SJSA1 (cell line): ENCODE data around the gene FAM222B. TPM values are rescaled to one million over a fixed set of nuclear protein-coding genes. Genes with fewer than 3 reads are reported as not detected.

Experiments
- DNase-seq, 2 experiments: peaks; one replicate each; pipeline ENCODE4 v3.0.0-alpha.2; 2015 to 2020; ENCODE audit warnings: low spot score in 2 of 2, low read depth in 1 of 2
- H3K27ac ChIP-seq: fragments of 250-450 bp; sonication (Bioruptor Pico); 2 replicates; pipeline ENCODE4 v1.5.1; 2020; ENCODE audit warnings: mild to moderate bottlenecking, moderate library complexity
- H3K27me3 ChIP-seq: fragments of 250-450 bp; sonication (Bioruptor Pico); replicated peaks from 2 replicates; pipeline ENCODE4 v1.5.1; 2020; ENCODE audit warnings: mild to moderate bottlenecking, moderate library complexity
- H3K36me3 ChIP-seq: fragments of 250-450 bp; sonication (Bioruptor Pico); 2 replicates; pipeline ENCODE4 v1.5.1; 2020; ENCODE audit warnings: mild to moderate bottlenecking
- H3K4me1 ChIP-seq: fragments of 250-450 bp; sonication (Bioruptor Pico); replicated peaks from 2 replicates; pipeline ENCODE4 v1.6.1; 2021; ENCODE audit warnings: mild to moderate bottlenecking
- H3K4me3 ChIP-seq: fragments of 250-450 bp; sonication (Bioruptor Pico); 2 replicates; pipeline ENCODE4 v1.5.1; 2020; ENCODE audit warnings: mild to moderate bottlenecking
- H3K9me3 ChIP-seq: fragments of 250-450 bp; sonication (Bioruptor Pico); replicated peaks from 2 replicates; pipeline ENCODE4 v1.5.1; 2020; ENCODE audit warnings: mild to moderate bottlenecking
- total RNA-seq: library from RNA; depleted of rRNA; stranded (reverse); fragments of >200 nt; shearing (Covaris generic); gene quantifications from 2 replicates; pipeline ENCODE4 v1.2.3, GENCODE V29; 2014; rRNA removed

Gene FAM222B, protein sequence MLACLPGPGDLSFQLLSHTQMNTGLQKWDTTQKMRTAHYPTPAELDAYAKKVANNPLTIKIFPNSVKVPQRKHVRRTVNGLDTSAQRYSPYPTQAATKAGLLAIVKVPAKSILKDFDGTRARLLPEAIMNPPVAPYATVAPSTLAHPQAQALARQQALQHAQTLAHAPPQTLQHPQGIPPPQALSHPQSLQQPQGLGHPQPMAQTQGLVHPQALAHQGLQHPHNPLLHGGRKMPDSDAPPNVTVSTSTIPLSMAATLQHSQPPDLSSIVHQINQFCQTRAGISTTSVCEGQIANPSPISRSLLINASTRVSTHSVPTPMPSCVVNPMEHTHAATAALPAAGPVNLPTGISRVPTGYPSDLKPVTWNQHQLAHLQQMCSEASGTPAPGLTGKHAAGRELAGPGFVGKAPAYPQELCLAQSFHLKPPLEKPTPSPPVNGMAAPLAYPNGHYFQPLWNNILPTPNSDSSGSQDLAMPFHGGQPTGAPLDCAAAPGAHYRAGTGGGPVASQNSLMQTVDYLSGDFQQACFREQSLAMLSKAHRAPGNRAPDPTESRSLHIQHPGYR
- 5.0 and 5.2 TPM in 2 replicates for total RNA-seq

DNA sequence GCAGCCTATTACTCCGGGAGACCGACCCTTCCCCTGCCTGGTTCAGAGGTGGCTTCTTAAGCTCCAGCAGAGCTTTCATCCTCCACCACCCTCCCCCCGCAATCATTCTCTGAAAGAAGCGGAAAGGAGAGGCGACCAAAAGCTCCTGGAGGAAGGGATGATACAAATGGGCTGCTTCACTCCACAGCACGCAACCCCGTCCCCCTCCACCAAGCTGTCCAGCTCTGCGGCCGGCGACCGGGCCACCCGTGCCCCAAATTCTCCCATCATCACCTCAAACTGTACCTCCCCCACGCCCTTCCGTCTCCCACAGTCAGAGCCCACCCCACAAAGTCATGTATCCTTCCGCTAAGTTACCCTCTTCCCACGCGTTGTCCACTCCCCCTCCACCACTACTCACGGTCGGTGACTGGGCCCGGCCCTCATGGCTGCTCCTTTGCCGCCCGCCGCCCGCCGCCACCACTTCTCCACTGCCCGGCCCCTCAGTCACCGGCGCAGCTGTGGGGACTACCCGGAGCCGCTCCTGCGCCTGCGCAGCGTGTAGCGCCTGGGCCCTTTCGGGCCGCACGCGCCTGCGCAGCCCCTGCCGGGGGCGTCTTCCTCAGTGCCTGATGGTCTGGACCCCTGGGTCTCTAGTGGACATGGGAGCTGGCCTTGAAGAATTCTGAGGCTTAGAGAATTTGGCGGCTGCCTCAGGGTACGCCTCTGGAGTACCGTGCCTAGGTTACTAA is at the start of gene FAM222B:
FAM222B (minus strand) TSS at position 509 of the 731 bp plus-strand sequence. CDS start 76,123 bp downstream, outside the sequence.
- Histone ChIP-seq H3K4me1 (peaks cover 26% of the 10 kb centered on the region), H3K9me3 (no peaks in the 10 kb centered on the region; the same call in 1 of the 2 replicates), H3K4me3 (peak within 1 kb of the TSS; percentile 63), H3K27me3 (no peaks in the 10 kb centered on the region), H3K36me3 (peaks cover 3% of the 10 kb centered on the region; the same call in 1 of the 2 replicates), H3K27ac (peak within 1 kb of the TSS; percentile 9; the same call in 1 of the 2 replicates)
- DNase-seq, result peak; percentile 69 to 89

DNA sequence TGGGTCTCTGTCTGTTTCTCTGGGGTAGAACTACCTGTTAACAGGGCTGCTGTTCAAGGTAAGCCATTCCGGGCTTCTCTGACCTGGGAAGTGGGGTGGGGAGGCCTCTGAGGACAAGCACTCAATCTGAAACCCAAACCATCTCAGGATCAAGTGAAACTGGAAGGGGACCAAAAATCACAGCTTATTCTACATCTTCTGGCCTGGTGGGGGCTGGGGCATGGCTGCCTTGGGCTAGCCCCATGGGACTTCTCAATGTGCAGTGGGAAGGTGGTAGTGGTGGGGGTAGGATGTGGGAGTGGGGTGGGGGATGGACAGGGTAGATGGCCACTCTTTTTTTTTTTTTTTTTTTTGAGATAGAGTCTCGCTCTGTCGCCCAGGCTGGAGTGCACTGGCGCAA is 49.4 kb upstream of the FAM222B start:
- Histone ChIP-seq H3K4me1 (peaks cover 8% of the 10 kb centered on the region), H3K36me3 (no peaks in the 10 kb centered on the region), H3K9me3 (no peaks in the 10 kb centered on the region), H3K27ac (no peak overlapping the region), H3K4me3 (no peak overlapping the region), H3K27me3 (no peaks in the 10 kb centered on the region)
- DNase-seq, result no peak

DNA sequence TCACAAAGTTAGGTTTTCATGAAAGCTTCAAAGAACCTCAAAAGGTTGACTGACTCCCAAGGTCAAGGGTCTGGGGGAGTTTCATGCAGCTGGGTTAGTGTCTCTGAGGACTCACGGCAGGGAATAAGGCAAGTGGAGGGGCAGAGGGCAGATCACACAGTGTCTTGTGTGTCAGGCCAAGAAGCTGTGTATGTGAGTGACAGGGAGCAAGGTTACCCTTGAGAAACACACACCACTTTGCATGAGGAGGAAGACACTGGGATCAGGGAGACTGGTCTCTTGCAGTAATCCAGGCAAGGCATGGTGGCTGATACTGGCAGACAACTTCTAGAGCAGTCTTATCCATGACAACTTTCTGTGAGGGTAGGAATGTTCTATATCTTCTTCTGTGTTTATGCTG is 48.6 kb upstream of the FAM222B start:
- H3K36me3 ChIP-seq, result no peaks in the 10 kb centered on the region
- DNase-seq, result no peak
- no peaks in the 10 kb centered on the region for H3K27me3 ChIP-seq
- no peaks in the 10 kb centered on the region for H3K9me3 ChIP-seq
- H3K4me3 ChIP-seq, result no peak overlapping the region
- no peak overlapping the region for H3K27ac ChIP-seq
- H3K4me1 ChIP-seq, result no peaks in the 10 kb centered on the region; the same call in 1 of the 2 replicates

DNA sequence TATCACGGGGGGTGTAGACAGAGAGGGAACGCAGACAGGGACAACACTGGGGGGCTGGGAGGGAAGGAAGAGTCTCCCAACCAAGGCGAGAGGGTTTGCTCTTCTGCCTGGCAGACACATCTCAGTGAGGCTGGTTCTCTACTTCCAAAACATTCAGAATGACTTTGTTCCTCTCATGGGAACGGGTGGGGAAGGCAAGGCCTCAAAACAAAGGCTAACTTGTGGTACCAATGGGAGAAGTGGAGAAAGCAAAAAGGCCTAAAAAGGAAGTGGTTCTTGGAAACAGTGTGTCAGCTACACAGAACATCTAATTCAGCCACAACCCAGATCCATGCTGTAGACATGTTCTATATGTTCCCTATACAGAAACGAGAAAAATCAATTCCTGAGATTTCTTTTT is 47.4 kb upstream of the FAM222B start:
- DNase-seq, result no peak

DNA sequence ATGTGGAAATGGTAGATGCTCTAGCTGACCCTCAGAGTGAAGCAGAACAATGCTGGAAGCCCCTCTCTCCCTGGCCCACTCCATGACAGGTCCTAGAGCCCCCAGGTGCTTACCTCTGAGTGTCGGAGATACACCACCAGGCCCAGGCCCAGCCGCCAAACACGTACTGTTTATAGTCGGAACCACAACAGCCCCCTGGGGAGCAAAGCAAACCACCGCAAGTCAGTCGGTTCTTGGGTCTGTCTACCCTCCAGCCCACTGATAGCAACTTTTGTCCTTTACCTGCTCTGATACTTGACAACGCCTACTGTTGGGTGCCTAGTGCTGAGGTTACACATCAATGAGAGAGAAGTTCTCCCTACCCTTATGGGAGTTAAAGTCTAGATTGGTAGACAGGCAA is 46.2 kb upstream of the FAM222B start:
- DNase-seq, result no peak
- H3K9me3 ChIP-seq, result no peaks in the 10 kb centered on the region
- no peaks in the 10 kb centered on the region for H3K4me1 ChIP-seq
- no peak overlapping the region for H3K4me3 ChIP-seq
- no peaks in the 10 kb centered on the region for H3K36me3 ChIP-seq
- H3K27me3 ChIP-seq, result no peaks in the 10 kb centered on the region
- H3K27ac ChIP-seq, result no peak overlapping the region

More for the DNA sequence above, 47.4 kb upstream of the FAM222B start:
- Histone ChIP-seq H3K27me3 (no peaks in the 10 kb centered on the region), H3K9me3 (no peaks in the 10 kb centered on the region), H3K36me3 (no peaks in the 10 kb centered on the region), H3K4me1 (no peaks in the 10 kb centered on the region), H3K27ac (no peak overlapping the region), H3K4me3 (no peak overlapping the region)

DNA sequence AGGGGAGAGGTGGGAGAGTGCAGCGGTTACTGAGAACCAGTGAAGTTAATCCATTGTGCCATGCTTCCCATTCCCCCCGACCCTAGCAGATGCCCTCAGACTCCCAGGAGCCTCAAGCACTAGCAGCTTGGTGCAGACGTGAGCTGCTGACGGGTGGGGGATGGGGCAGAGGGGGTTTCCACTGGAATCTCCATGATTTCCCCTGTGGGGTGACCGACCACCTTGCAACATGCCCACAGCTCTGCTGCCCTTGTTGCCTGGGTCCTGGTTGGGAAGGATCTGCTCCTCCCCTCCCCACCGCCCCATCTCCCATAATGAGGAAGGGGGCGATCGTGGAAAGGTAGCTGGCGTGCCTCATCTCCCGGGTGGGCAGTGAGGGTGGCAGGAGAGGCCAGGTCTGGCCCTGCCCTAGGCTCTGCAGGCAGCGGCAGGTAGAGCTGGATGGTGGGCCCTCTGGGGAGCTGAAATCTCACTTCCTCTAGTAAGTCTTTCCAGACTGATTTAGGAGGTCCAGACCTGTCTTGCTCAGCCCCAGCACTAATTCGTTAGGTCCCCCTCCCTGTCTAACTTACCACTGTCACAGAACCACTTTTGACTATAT is 45.4 kb upstream of the FAM222B start:
- Histone ChIP-seq H3K27ac (no peak overlapping the region), H3K4me1 (no peaks in the 10 kb centered on the region), H3K4me3 (no peak overlapping the region), H3K9me3 (no peaks in the 10 kb centered on the region), H3K36me3 (no peaks in the 10 kb centered on the region), H3K27me3 (no peaks in the 10 kb centered on the region)
- DNase-seq, result no peak

DNA sequence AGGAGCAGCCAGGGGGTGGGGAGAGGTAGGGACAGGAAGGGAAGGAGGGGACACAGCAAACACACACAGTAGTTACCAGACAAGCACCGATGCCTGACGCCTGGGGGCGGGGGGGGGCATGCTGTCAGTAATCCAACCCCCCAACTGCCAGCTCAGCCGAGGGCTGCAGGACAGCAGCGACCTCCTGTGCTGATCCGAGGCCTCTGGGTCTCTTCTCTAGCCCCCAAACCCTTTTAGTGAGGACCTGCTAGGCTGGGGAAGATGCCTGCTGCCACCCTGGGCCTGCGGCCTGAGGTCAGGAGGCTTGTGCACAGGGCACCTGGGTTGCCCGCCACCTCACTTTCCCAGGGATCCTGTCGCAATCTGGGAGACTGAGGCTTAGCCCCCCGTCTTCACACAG is 43.4 kb upstream of the FAM222B start:
- DNase-seq, result no peak
- H3K36me3 ChIP-seq, result peaks cover 3% of the 10 kb centered on the region
- H3K4me3 ChIP-seq, result no peak overlapping the region
- H3K9me3 ChIP-seq, result no peaks in the 10 kb centered on the region
- H3K27ac ChIP-seq, result no peak overlapping the region
- H3K4me1 ChIP-seq, result no peaks in the 10 kb centered on the region
- no peaks in the 10 kb centered on the region for H3K27me3 ChIP-seq

DNA sequence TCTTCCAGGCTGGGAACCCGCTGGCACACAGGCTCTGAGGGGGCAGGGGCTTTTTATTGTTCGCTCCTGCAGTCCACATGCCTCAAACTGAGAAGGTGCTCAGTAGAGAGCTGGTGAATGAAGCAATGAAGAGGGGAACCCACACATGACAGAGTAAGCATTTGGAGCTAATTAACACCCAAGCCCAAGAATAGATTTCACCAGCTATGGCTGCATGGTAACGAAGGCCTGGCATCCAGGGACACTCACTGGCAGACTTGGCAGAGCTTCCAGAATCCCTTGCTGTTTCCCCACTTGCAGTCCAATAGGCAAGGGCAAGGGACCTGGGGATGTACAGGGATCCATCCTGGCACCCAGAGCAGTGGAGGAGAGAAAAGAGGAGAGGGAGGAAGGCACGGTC is 42.8 kb upstream of the FAM222B start:
- no peak overlapping the region for H3K27ac ChIP-seq
- H3K27me3 ChIP-seq, result no peaks in the 10 kb centered on the region
- H3K4me3 ChIP-seq, result no peak overlapping the region
- no peaks in the 10 kb centered on the region for H3K9me3 ChIP-seq
- H3K4me1 ChIP-seq, result no peaks in the 10 kb centered on the region
- no peak for DNase-seq
- H3K36me3 ChIP-seq, result peaks cover 7% of the 10 kb centered on the region

DNA sequence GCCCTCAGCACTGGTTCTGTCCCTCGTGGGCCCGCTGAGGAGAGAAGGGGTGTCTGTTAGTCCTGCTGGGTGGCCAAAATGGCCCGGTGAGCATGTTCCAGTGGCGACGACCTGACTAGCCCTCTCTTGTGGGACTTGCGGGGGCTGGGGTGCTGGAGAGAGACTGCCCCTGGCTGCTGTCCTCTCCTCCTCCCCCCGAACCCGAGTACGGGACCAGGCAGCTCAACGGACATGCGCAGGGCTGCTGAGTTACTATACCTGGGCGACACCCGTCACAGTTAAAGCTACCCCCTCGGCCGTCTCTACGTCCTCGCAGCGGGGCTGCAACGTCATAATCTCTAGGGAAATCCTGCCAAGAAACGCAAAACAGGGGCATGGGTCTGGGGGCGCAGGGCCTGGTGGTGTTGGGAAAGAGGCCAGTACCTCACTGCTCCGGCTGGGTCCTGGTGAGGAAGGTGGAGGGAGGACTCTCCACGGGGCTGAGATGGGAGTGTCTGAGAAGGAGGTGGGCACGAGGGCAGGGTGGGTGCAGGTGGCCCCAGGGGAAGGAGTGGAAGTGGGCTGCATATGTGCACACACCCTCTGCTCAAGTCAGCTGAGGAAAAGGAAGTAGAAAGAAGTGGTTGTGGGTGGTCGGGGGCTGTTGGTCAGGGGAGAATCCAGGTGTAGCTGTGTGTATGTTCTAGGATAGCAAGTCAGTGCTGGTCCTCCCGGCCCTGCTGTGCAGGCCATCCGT is 41.5 kb upstream of the FAM222B start:
- peaks cover 13% of the 10 kb centered on the region for H3K36me3 ChIP-seq

DNA sequence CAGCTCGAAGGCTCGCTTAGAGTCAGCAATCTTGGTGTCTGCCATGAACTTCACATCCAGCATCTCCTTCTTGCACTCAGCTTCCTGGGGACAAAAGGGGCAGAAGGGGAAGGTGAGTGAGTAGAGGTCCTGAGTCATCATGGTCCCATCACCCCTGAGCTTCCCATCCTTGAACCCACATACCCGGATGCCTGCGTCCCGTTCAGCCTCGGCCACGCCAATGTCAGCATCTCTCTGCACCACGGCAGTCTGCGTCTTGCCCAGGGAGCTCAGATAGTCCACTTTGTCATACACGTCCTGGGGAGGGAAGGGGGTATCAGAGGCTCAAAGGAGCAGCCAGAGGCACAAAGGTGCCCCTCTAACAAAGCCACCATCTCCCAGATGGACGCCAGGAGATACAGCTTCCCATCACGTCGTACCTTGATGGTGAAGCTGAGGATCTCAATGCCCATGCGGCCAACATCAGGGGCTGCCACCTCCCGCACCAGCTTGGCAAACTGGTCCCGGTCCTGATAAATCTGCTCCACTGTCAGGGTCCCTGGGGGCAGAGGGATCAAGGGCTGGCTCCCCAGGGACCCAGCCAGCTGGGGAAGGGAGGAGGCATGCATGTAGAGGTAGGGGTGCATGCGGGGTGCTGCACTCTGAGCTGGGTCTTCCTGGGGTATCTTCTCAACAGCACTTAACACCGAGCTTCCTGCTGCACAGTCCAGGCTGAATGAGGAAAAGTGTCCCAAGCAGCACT is 39.7 kb upstream of the FAM222B start:
- Histone ChIP-seq H3K27me3 (no peaks in the 10 kb centered on the region), H3K4me3 (no peak overlapping the region), H3K9me3 (no peaks in the 10 kb centered on the region), H3K4me1 (0 out of 2 replicates have a peak, but pooled peaks cover 5% of the 10 kb centered on the region), H3K36me3 (peaks cover 13% of the 10 kb centered on the region), H3K27ac (no peak overlapping the region)
- no peak for DNase-seq

More for the DNA sequence above, 41.5 kb upstream of the FAM222B start:
- H3K4me3 ChIP-seq, result no peak overlapping the region
- no peaks in the 10 kb centered on the region for H3K4me1 ChIP-seq
- no peaks in the 10 kb centered on the region for H3K27me3 ChIP-seq
- H3K9me3 ChIP-seq, result no peaks in the 10 kb centered on the region
- no peak overlapping the region for H3K27ac ChIP-seq
- DNase-seq, result no peak

DNA sequence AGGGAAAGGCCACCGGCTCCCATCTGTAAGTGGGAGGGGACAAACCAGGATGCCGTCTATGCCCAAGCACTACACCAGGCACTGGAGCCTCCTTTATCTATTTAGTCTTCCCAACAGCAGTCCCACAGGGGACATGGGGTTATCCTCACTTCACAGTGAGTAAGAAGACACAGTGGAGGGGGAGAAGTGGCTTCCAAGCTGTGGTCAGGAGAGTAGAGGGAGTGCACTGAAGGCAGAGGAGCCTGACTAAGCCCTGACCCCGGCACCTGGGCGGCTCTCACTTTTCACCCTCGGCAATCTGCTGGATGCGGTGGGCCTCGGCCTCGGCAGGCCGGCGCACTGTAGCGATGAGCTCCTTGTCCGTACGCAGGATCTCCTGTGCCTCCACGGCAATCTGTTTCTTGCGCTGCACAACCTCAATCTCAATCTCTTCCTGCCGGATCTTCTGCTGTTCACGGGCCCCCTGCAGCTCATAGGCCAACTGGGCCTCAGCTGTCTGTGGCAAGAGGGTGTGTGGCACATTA is 39.0 kb upstream of the FAM222B start:
- 0 out of 2 replicates have a peak, but pooled peaks cover 5% of the 10 kb centered on the region for H3K4me1 ChIP-seq
- peaks cover 13% of the 10 kb centered on the region for H3K36me3 ChIP-seq
- no peak overlapping the region for H3K27ac ChIP-seq
- H3K4me3 ChIP-seq, result no peak overlapping the region
- H3K27me3 ChIP-seq, result no peaks in the 10 kb centered on the region
- DNase-seq, result no peak
- H3K9me3 ChIP-seq, result no peaks in the 10 kb centered on the region

DNA sequence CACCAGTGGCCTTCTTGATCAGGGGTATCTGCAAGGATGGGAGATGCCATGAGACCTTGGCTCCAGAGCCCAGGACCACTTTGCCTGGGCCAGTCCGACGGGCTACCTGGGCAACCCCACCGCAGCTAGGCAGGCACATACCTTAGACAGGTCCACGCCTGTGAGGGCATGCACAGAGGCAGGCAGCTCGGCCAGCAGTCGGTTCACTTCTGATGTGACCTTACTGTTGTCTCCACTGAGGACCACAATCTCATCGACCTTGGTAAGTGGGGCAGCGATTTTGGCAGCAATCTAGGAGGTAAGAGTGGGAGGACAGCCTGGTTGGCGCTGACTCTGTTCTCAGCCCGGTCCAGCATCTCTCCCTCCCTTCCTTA is 38.0 kb upstream of the FAM222B start:
- Histone ChIP-seq H3K4me1 (0 out of 2 replicates have a peak, but pooled peaks cover 5% of the 10 kb centered on the region), H3K9me3 (no peaks in the 10 kb centered on the region), H3K27me3 (no peaks in the 10 kb centered on the region), H3K36me3 (peaks cover 13% of the 10 kb centered on the region), H3K4me3 (no peak overlapping the region), H3K27ac (no peak overlapping the region)
- no peak for DNase-seq
